Dendritic cell treated with granulocyte-macrophage colony-stimulating factor and Interleukin-4, amounts not matched to agents 40 ng/mL and 50 ng/mL, for 4 days (primary cell): ENCODE results near the gene MAP3K4.

ENCODE experiments used
- H3K27ac Mint-ChIP-seq: one replicate; pipeline ENCODE4 v1.8.0; 2022; ENCODE audit warnings: mild to moderate bottlenecking, mixed read lengths
- H3K27me3 Mint-ChIP-seq: one replicate; pipeline ENCODE4 v1.8.0; 2022; ENCODE audit warnings: mild to moderate bottlenecking, mixed read lengths
- H3K36me3 Mint-ChIP-seq: one replicate; pipeline ENCODE4 v1.8.0; 2022; ENCODE audit warnings: low read depth, mixed read lengths
- H3K4me1 Mint-ChIP-seq: one replicate; pipeline ENCODE4 v1.8.0; 2022; ENCODE audit warnings: low read depth, mixed read lengths
- H3K4me3 Mint-ChIP-seq: one replicate; pipeline ENCODE4 v1.8.0; 2022; ENCODE audit warnings: mild to moderate bottlenecking, moderate library complexity, mixed read lengths
- H3K9me3 Mint-ChIP-seq: one replicate; pipeline ENCODE4 v1.8.0; 2022; ENCODE audit warnings: mixed read lengths
- intact Hi-C: fragments of 100-400 bp; cut with micrococcal nuclease; formaldehyde crosslinking; loops from one replicate; pipeline ENCODE4 v1.15.0; 2022

The MAP3K4 gene

DNA sequence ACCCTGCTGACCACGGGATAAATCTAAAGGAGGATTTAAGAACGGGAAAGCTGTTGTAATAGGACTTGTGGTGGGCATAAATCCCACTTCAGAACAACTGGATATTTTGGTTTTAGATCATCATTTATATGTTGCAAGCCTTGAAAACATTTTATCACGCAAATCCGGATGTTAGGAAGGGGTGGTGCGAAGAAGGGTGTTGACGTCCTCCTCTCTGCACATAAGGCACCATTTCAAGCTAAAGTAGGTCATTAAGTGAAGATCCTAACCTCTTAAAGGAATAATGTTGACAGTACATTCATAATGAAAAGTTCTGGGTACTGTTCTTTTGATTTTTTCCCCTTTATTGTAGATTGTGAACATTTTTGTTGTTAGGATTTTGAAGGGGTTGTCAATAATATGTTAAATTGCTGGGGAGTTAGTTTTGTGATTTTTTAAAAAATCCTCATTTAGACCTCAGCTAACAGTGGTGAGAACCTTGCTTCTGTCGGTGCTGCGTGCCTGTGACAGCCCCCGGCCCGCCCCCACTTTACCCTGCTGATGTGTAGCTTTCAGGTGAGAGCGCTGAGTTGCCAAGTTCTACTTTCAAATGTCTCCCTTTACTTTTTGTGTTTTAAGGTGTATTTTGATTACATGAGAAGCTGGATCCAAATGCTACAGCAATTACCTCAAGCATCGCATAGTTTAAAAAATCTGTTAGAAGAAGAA lies 88.8 kb downstream of the MAP3K4 start:
- intact Hi-C loops = no loop called here
- no peaks in the 10 kb centered on the region for H3K9me3 Mint-ChIP-seq
- no peak overlapping the region for H3K27ac Mint-ChIP-seq
- no peaks in the 10 kb centered on the region for H3K27me3 Mint-ChIP-seq
- H3K36me3 Mint-ChIP-seq = peaks cover 13% of the 10 kb centered on the region
- no peak overlapping the region for H3K4me3 Mint-ChIP-seq
- no peaks in the 10 kb centered on the region for H3K4me1 Mint-ChIP-seq

DNA sequence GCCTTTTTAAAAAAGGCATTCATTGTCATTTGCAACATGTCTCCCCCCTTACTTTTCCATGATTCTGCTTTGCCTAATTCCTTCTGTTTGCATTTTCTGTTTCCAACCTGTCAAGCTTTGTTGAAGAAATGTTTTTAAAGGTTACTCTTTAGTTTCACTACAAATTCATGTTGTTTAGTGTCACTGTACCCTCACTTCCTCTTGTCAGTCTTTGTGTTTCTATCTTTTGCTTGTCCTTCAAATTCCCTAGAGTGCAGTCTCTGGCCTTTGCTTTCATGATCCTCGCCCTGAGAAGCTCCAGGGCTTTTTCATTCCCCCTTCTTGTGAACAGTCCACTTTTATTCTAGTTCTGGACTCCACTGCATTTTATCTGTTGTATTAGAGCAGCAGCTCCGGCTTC lies 90.6 kb downstream of the MAP3K4 start:
- no peaks in the 10 kb centered on the region for H3K27me3 Mint-ChIP-seq
- no peak overlapping the region for H3K27ac Mint-ChIP-seq
- H3K4me3 Mint-ChIP-seq = no peak overlapping the region
- H3K36me3 Mint-ChIP-seq = peaks cover 28% of the 10 kb centered on the region
- intact Hi-C loops = no loop called here
- H3K4me1 Mint-ChIP-seq = no peaks in the 10 kb centered on the region
- H3K9me3 Mint-ChIP-seq = no peaks in the 10 kb centered on the region

DNA sequence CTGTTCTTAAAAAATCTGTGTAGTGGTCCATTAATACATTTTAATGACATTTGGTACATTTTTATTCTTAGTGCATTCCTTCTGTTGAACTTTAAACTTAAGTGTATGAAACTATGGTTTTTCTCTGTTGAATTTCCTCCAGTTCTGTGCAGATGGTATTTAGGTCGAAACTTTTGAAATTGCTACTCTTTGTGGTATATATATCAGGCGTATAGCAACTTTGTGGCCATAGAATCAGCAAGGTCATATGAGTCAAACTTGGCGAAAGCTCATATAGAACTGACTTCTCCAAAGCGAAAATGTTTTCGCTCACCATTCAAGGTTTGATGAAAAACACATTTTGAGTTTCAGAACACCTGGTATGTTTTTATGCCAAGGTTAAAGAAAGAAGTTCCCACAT lies 93.7 kb downstream of the MAP3K4 start:
- intact Hi-C loops = no loop called here
- H3K4me3 Mint-ChIP-seq = no peak overlapping the region

DNA sequence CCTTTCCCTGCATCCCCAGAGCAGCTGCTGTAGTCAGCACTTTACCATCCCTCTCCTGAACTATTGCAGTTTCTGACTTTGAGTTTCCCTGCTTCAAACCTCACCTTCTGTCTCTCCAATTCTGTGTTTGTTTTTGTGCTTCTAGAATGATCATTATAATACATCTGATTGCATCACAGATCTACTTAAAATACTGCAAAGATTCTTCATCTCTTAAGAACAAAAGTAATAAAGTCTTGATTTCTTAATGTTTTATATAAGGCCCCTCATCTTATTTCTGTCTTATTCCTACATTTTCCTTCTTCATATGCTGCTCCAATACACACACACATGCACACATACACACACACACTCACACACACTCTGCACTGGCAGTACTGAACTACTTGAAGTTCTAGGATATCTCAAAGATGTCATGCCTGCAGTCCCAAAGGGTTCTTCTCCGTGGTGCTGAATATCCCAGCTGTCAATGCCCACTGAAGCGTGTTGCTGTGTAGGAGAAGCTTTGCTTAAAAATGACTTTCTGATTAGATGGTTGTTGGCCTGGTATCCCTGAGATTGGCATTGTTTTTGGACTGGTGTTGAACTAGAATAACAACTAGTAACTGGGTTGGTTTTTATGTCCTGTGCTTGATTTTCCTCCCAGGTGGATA lies 97.2 kb downstream of the MAP3K4 start:
- H3K27me3 Mint-ChIP-seq = no peaks in the 10 kb centered on the region
- no peak overlapping the region for H3K27ac Mint-ChIP-seq
- H3K4me1 Mint-ChIP-seq = no peaks in the 10 kb centered on the region
- intact Hi-C loops = no loop called here
- peaks cover 86% of the 10 kb centered on the region for H3K36me3 Mint-ChIP-seq
- no peaks in the 10 kb centered on the region for H3K9me3 Mint-ChIP-seq
- H3K4me3 Mint-ChIP-seq = no peak overlapping the region

More for the DNA sequence above, 93.7 kb downstream of the MAP3K4 start:
- Mint-ChIP-seq H3K4me1 (no peaks in the 10 kb centered on the region), H3K27ac (no peak overlapping the region), H3K27me3 (no peaks in the 10 kb centered on the region), H3K36me3 (peaks cover 56% of the 10 kb centered on the region), H3K9me3 (no peaks in the 10 kb centered on the region)

DNA sequence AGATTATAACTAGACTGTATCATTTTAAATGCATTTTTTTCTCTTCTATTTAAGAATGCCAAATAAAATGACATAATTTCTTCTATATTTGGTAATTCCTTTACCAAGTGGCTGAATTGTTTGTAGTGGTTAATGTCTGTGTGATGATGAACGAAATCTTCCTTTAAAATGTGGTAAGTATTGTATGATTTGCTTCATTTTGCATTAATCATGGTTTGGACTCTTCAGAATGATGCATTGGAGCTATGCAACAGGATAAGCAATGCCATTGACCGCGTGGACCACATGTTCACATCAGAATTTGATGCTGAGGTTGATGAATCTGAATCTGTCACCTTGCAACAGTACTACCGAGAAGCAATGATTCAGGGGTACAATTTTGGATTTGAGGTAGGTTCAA lies 99.6 kb downstream of the MAP3K4 start:
- no peaks in the 10 kb centered on the region for H3K9me3 Mint-ChIP-seq
- intact Hi-C loops = no loop called here
- no peak overlapping the region for H3K27ac Mint-ChIP-seq
- H3K36me3 Mint-ChIP-seq = peaks cover 92% of the 10 kb centered on the region
- H3K27me3 Mint-ChIP-seq = no peaks in the 10 kb centered on the region
- no peaks in the 10 kb centered on the region for H3K4me1 Mint-ChIP-seq
- no peak overlapping the region for H3K4me3 Mint-ChIP-seq

DNA sequence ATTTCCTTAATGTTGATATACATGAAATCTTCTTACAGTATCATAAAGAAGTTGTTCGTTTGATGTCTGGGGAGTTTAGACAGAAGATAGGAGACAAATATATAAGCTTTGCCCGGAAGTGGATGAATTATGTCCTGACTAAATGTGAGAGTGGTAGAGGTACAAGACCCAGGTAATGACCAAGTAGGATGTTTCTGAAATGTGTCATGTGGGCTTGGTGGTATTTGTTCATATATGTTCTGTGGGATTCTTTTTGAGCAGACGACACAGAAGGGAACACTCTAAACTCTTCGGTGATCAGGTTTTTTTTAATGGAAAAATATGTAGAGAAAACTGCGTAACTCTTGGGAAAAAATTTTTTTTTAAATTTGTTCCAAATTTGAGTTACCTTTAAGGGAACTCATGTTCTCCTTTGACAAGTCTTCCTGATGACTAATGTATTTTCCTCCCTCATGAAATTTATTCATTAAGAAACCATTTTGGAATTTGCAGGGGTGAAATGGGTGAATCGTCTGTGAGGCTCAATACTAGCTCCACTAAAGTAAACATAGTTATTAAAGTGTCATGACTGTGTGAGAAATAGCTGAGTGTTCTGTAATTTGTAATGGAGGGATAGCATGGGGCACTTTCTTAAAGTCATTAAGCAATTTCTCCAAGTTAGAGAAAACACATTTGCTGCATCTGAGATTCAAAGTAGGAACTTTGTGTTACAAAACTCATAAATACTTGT lies 100.6 kb downstream of the MAP3K4 start:
- Mint-ChIP-seq H3K4me1 (no peaks in the 10 kb centered on the region), H3K27me3 (no peaks in the 10 kb centered on the region), H3K4me3 (no peak overlapping the region), H3K9me3 (no peaks in the 10 kb centered on the region), H3K36me3 (peaks cover 91% of the 10 kb centered on the region), H3K27ac (no peak overlapping the region)
- intact Hi-C loops = no loop called here

DNA sequence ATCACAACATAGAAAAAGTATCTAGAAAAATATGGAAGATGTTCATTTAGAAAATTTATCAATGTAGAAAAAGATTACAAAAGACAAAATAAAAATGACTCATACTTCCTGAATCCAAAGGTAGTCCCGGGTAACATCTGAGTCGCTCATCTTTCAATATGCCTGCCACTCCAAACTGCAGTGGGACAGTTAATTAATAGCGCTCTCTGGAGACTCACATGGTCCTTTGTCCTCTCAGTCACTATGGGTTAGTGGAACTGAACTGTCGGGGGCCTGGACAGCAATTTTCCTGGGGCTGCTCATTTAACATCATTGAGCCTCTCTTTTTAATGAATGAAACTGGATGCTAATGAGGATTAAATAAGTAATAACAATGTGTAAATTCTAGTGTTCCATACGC lies 103.4 kb downstream of the MAP3K4 start:
- Mint-ChIP-seq H3K4me3 (no peak overlapping the region), H3K27me3 (no peaks in the 10 kb centered on the region), H3K4me1 (no peaks in the 10 kb centered on the region), H3K9me3 (no peaks in the 10 kb centered on the region), H3K36me3 (peaks cover 91% of the 10 kb centered on the region), H3K27ac (no peak overlapping the region)
- intact Hi-C loops = no loop called here

DNA sequence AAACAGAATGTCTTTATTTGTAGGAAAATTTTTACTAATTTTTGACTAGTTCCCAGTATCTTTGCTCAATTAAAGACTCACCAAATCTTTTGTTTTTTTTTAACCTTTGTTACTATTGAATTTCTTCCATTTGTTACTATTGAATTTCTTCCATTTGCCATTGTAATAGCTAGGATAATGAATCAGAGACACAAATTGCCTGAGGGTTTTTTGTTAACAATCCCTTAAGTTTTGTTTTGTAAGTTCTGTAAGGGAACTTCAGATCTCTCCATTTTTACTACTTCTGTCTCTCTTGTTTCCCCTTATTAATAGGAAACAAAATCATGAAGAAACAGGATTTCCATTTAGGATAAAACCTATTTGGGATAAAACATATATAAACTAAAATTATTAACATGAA lies 104.3 kb downstream of the MAP3K4 start:
- Mint-ChIP-seq H3K4me3 (no peak overlapping the region), H3K36me3 (peaks cover 84% of the 10 kb centered on the region), H3K4me1 (no peaks in the 10 kb centered on the region), H3K27ac (no peak overlapping the region), H3K27me3 (no peaks in the 10 kb centered on the region), H3K9me3 (no peaks in the 10 kb centered on the region)
- intact Hi-C loops = no loop called here

DNA sequence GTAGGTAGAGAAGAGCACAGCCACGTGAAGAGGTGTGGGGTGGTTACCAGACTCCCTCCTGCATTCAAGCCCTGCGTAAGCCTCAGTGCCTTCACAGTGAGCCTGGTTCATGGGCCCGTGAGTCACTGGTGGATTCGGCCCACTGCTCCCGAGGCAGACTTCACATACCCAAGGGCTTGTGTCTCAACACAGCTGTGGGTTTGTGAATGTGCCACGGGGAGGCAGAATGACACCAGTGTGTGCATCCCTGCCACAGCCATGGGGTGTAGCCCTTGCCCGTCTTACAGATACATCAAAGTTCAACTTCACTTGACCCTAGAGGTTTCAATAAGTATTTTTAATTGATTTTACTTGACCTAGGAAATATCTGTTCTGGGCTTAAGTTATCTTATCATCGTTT lies 108.5 kb downstream of the MAP3K4 start:
- intact Hi-C loops = no loop called here
- peaks cover 69% of the 10 kb centered on the region for H3K36me3 Mint-ChIP-seq

DNA sequence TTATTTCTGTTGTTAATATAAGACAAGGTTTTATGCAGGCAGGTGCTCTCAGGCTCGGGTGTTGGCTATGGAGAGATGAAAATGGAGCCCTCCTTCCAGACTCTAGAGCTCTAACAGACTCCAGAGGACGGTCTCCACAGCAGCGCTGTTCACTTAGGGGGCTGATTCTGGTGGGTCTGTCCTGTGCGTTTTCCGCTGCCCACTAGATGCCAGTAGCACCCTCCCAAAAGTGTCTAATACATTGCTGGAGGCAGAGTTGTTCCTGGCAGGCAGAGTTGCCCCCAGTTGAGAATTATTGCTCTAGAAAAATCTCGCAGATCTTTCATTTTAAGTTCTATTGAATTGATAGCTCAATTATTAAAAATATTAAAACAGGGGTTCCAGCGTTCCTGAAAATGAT lies 109.9 kb downstream of the MAP3K4 start:
- H3K27me3 Mint-ChIP-seq = no peaks in the 10 kb centered on the region
- peaks cover 21% of the 10 kb centered on the region for H3K4me1 Mint-ChIP-seq
- no peak overlapping the region for H3K27ac Mint-ChIP-seq
- no peaks in the 10 kb centered on the region for H3K9me3 Mint-ChIP-seq
- peaks cover 69% of the 10 kb centered on the region for H3K36me3 Mint-ChIP-seq
- intact Hi-C loops = loop anchor here (1.0 kb wide), 1 partner anchor 272 kb away; no protein-coding TSS in a partner anchor
- no peak overlapping the region for H3K4me3 Mint-ChIP-seq

More for the DNA sequence above, 108.5 kb downstream of the MAP3K4 start:
- Mint-ChIP-seq H3K27me3 (no peaks in the 10 kb centered on the region), H3K4me1 (peaks cover 11% of the 10 kb centered on the region), H3K9me3 (no peaks in the 10 kb centered on the region), H3K4me3 (no peak overlapping the region), H3K27ac (no peak overlapping the region)

DNA sequence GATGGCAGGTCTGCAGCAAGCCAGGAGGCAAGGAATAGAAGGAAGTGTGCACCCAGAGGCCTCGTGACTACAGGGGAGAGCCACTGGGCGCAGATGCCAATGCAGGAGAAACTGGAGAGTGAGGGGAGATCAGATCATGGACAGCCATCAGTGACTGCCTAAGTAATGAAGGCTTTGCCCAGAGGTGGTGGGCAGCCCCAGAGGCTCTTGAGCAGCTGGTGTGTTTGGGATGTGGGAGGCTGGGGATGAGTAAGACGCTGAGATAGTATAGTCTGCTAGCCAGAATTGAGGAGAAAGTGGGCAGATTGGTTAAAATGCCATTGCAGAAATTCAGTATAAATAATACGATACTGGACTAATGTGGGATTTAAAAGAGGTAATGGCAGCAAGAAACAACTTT lies 111.9 kb downstream of the MAP3K4 start:
- Mint-ChIP-seq H3K36me3 (peaks cover 70% of the 10 kb centered on the region), H3K27me3 (no peaks in the 10 kb centered on the region), H3K27ac (peak overlapping the region; percentile 4), H3K4me3 (no peak overlapping the region), H3K4me1 (peaks cover 36% of the 10 kb centered on the region), H3K9me3 (no peaks in the 10 kb centered on the region)
- intact Hi-C loops = no loop called here

DNA sequence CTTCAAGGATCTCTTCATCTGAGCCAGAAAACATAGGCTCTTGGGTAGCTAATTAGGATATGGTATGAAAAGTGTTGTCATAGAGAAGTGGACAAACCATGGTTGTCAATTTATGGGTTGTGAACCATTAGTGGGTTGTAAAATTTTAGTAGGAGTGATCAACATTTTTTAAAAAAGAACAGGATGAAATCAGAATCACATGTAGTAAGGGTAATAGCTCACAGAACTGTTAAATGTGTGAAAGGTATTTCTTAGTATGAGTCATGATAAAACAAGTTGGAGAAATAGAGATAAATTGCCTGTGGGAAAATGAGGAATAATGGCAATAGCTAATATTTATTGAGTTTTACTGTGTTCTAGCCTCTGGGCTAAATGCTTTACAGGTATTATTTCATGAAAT lies 113.4 kb downstream of the MAP3K4 start:
- H3K27ac Mint-ChIP-seq = peak overlapping the region; percentile 59
- peaks cover 69% of the 10 kb centered on the region for H3K36me3 Mint-ChIP-seq
- H3K4me1 Mint-ChIP-seq = peaks cover 51% of the 10 kb centered on the region
- no peak overlapping the region for H3K4me3 Mint-ChIP-seq
- no peaks in the 10 kb centered on the region for H3K27me3 Mint-ChIP-seq
- intact Hi-C loops = loop anchor here (5.0 kb wide), 1 partner anchor 122 kb away; no protein-coding TSS in a partner anchor
- H3K9me3 Mint-ChIP-seq = no peaks in the 10 kb centered on the region

DNA sequence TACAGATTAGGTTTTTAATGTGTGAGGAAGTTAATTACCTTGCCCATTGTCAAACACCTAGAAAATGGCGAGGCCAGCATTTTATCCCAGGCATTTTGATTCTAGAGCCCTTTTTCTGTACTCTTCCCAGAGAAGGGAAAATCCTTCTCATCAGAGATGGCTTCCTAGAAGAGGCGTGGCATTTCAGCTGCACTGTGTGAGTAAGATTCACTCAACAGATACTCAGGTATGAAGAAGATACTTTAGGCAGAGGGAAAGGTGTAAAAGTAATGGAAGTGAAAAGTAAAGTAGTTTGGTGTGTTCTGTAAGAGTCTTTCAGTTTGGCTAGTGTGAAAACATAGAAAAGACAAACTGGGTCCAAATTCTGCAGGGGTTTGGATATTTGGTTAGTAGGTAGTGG lies 113.8 kb downstream of the MAP3K4 start:
- H3K27ac Mint-ChIP-seq = peak overlapping the region; percentile 59
- intact Hi-C loops = loop anchor here (5.0 kb wide), 1 partner anchor 122 kb away; no protein-coding TSS in a partner anchor
- H3K9me3 Mint-ChIP-seq = no peaks in the 10 kb centered on the region
- H3K27me3 Mint-ChIP-seq = no peaks in the 10 kb centered on the region
- no peak overlapping the region for H3K4me3 Mint-ChIP-seq
- H3K36me3 Mint-ChIP-seq = peaks cover 71% of the 10 kb centered on the region
- H3K4me1 Mint-ChIP-seq = peaks cover 55% of the 10 kb centered on the region
